Endothelial cell of hepatic sinusoid (primary cell): ENCODE measurements around the gene MEGF11.

Experiments used
- in situ Hi-C: cut with HindIII; loops from 2 replicates; pipeline ENCODE4 v1.10.0; 2017; ENCODE audit warnings: low sequenced_read_pairs

The MEGF11 gene

GRCh38 chr15:66184936-66185790, 68.4 kb downstream of the MEGF11 start:
- in situ Hi-C loops: loop anchor here (5.0 kb wide), 1 partner anchor 43 kb away; no protein-coding TSS in a partner anchor

- in situ Hi-C loops: no loop called here
These were observed 69.1 kb downstream of the MEGF11 start for GRCh38 chr15:66184492-66184891.

- in situ Hi-C loops: no loop called here
These were observed 72.9 kb downstream of the MEGF11 start for GRCh38 chr15:66180531-66181097.

- in situ Hi-C loops: no loop called here
These were observed 75.0 kb downstream of the MEGF11 start for GRCh38 chr15:66178531-66178910.

GRCh38 chr15:66172324-66172980, 81.1 kb downstream of the MEGF11 start:
- in situ Hi-C loops: no loop called here

- in situ Hi-C loops: no loop called here
These were observed 81.7 kb downstream of the MEGF11 start for GRCh38 chr15:66171841-66172240.

- in situ Hi-C loops: no loop called here
These were observed 82.8 kb downstream of the MEGF11 start for GRCh38 chr15:66170716-66171115.

GRCh38 chr15:66170042-66170441, 83.5 kb downstream of the MEGF11 start:
- in situ Hi-C loops: no loop called here

GRCh38 chr15:66169625-66170024, 83.9 kb downstream of the MEGF11 start:
- in situ Hi-C loops: no loop called here

GRCh38 chr15:66169023-66169422, 84.5 kb downstream of the MEGF11 start:
- in situ Hi-C loops: no loop called here

GRCh38 chr15:66167854-66168253, 85.7 kb downstream of the MEGF11 start:
- in situ Hi-C loops: no loop called here

- in situ Hi-C loops: no loop called here
These were observed 87.7 kb downstream of the MEGF11 start for GRCh38 chr15:66165856-66166255.

GRCh38 chr15:66164788-66165187, 88.8 kb downstream of the MEGF11 start:
- in situ Hi-C loops: no loop called here

GRCh38 chr15:66163553-66163952, 90.0 kb downstream of the MEGF11 start:
- in situ Hi-C loops: no loop called here

- in situ Hi-C loops: no loop called here
These were observed 91.3 kb downstream of the MEGF11 start for GRCh38 chr15:66162286-66162685.

- in situ Hi-C loops: no loop called here
These were observed 91.9 kb downstream of the MEGF11 start for GRCh38 chr15:66161575-66162118.

GRCh38 chr15:66161108-66161507, 92.4 kb downstream of the MEGF11 start:
- in situ Hi-C loops: no loop called here

- in situ Hi-C loops: no loop called here
These were observed 96.0 kb downstream of the MEGF11 start for GRCh38 chr15:66157507-66157906.

GRCh38 chr15:66156310-66156975, 97.1 kb downstream of the MEGF11 start:
- in situ Hi-C loops: no loop called here

GRCh38 chr15:66155065-66155464, 98.5 kb downstream of the MEGF11 start:
- in situ Hi-C loops: no loop called here

GRCh38 chr15:66154581-66154980, 99.0 kb downstream of the MEGF11 start:
- in situ Hi-C loops: no loop called here
